WTC11 (cell line): ENCODE results near the gene TPP1. TPM values are rescaled to one million over a fixed set of nuclear protein-coding genes. Genes with fewer than 3 reads are reported as not detected.

Experiments used
- ATAC-seq: fragments of 200-7000 bp; cut with Tn5 transposase; 2 replicates; pipeline ENCODE4 v1.10.0; 2021; ENCODE audit warnings: mild to moderate bottlenecking, moderate library complexity
- CTCF ChIA-PET: fragments of 300-600 bp; sonication (Branson Sonifier 250); formaldehyde crosslinking; loops from one replicate; lab custom pipeline; 2021; ENCODE audit warnings: antibody characterized with exemption; lab: Charles Lee
- POLR2A ChIA-PET: fragments of 350-600 bp; sonication (Branson Sonifier 250); formaldehyde crosslinking; loops from one replicate; lab custom pipeline; 2021; ENCODE audit warnings: antibody characterized with exemption; lab: Charles Lee
- DNase-seq: peaks from one replicate; pipeline ENCODE4 v3.0.0; 2021; ENCODE audit warnings: low spot score
- H3K27ac Mint-ChIP-seq: 2 replicates; pipeline ENCODE4 v1.8.0; 2021; ENCODE audit warnings: mixed read lengths
- H3K27me3 Mint-ChIP-seq: 2 replicates; pipeline ENCODE4 v1.8.0; 2021; ENCODE audit warnings: low read depth, mild to moderate bottlenecking, moderate library complexity, mixed read lengths
- H3K36me3 Mint-ChIP-seq: 2 replicates; pipeline ENCODE4 v1.8.0; 2021; ENCODE audit warnings: mixed read lengths
- H3K4me1 Mint-ChIP-seq: 2 replicates; pipeline ENCODE4 v1.8.0; 2022; ENCODE audit warnings: mixed read lengths
- H3K4me3 Mint-ChIP-seq: 2 replicates; pipeline ENCODE4 v1.8.0; 2021; ENCODE audit warnings: mild to moderate bottlenecking, moderate library complexity, mixed read lengths
- H3K9me3 Mint-ChIP-seq: 2 replicates; pipeline ENCODE4 v1.8.0; 2021; ENCODE audit warnings: mixed read lengths
- AR ChIP-seq: fragments of 250-450 bp; sonication (Bioruptor Pico); IDR thresholded peaks from 2 replicates; pipeline ENCODE4 v1.9.0; 2021; ENCODE audit warnings: mild to moderate bottlenecking
- E2F4 ChIP-seq: sonication (generic); formaldehyde crosslinking; IDR thresholded peaks from 2 replicates; pipeline ENCODE4 v1.8.1; 2022; ENCODE audit warnings: low read depth, mild to moderate bottlenecking, moderate library complexity, missing genetic modification reagents, borderline replicate concordance
- ERG ChIP-seq: fragments of 250-450 bp; sonication (Bioruptor Pico); IDR thresholded peaks from 2 replicates; pipeline ENCODE4 v1.8.0; 2021; ENCODE audit warnings: mild to moderate bottlenecking
- FOXK1 ChIP-seq: sonication (generic); formaldehyde crosslinking; IDR thresholded peaks from 2 replicates; pipeline ENCODE4 v1.8.0; 2022; ENCODE audit warnings: mild to moderate bottlenecking, moderate library complexity, missing genetic modification reagents
- FOXP1 ChIP-seq: sonication (generic); formaldehyde crosslinking; IDR thresholded peaks from 2 replicates; pipeline ENCODE4 v1.8.0; 2022; ENCODE audit warnings: missing genetic modification reagents, mild to moderate bottlenecking, moderate library complexity, borderline replicate concordance
- JAZF1 ChIP-seq: fragments of 250-450 bp; sonication (Bioruptor Pico); IDR thresholded peaks from 2 replicates; pipeline ENCODE4 v1.9.0; 2021; ENCODE audit warnings: moderate library complexity, mild to moderate bottlenecking, inconsistent platforms
- MXD4 ChIP-seq: fragments of 250-450 bp; sonication (Bioruptor Pico); IDR thresholded peaks from 2 replicates; pipeline ENCODE4 v1.8.0; 2021; ENCODE audit warnings: mild to moderate bottlenecking, moderate library complexity, borderline replicate concordance
- NFATC4 ChIP-seq: fragments of 250-450 bp; sonication (Bioruptor Pico); IDR thresholded peaks from 2 replicates; pipeline ENCODE4 v1.9.0; 2021; ENCODE audit warnings: mild to moderate bottlenecking
- NFYB ChIP-seq: sonication (generic); formaldehyde crosslinking; conservative IDR thresholded peaks from 2 replicates; pipeline ENCODE4 v1.8.0; 2022; ENCODE audit warnings: low read depth, missing genetic modification reagents
- OVOL2 ChIP-seq: fragments of 250-450 bp; sonication (Bioruptor Pico); IDR thresholded peaks from 2 replicates; pipeline ENCODE4 v1.9.0; 2021; ENCODE audit warnings: mild to moderate bottlenecking, borderline replicate concordance
- PRRX2 ChIP-seq: fragments of 250-450 bp; sonication (Bioruptor Pico); IDR thresholded peaks from 2 replicates; pipeline ENCODE4 v1.8.0; 2021; ENCODE audit warnings: mild to moderate bottlenecking
- TCF7 ChIP-seq: sonication (generic); formaldehyde crosslinking; IDR thresholded peaks from 2 replicates; pipeline ENCODE4 v1.8.0; 2022; ENCODE audit warnings: mild to moderate bottlenecking, low read depth, missing genetic modification reagents, moderate library complexity
- ZBTB21 ChIP-seq: sonication (generic); formaldehyde crosslinking; IDR thresholded peaks from 2 replicates; pipeline ENCODE4 v1.8.1; 2023; ENCODE audit warnings: mild to moderate bottlenecking, missing genetic modification reagents, borderline replicate concordance
- ZBTB43 ChIP-seq: sonication (generic); formaldehyde crosslinking; IDR thresholded peaks from 2 replicates; pipeline ENCODE4 v1.8.1; 2023; ENCODE audit warnings: mild to moderate bottlenecking, missing genetic modification reagents
- ZNF121 ChIP-seq: sonication (generic); formaldehyde crosslinking; IDR thresholded peaks from 2 replicates; pipeline ENCODE4 v1.8.0; 2023; ENCODE audit warnings: missing genetic modification reagents
- ZNF263 ChIP-seq: sonication (generic); formaldehyde crosslinking; IDR thresholded peaks from 2 replicates; pipeline ENCODE4 v1.8.1; 2022; ENCODE audit warnings: low read depth, mild to moderate bottlenecking, moderate library complexity, missing genetic modification reagents
- ZNF423 ChIP-seq: fragments of 250-450 bp; sonication (Bioruptor Pico); IDR thresholded peaks from 2 replicates; pipeline ENCODE4 v2.1.2; 2022; ENCODE audit warnings: mild to moderate bottlenecking, moderate library complexity
- ZNF512 ChIP-seq: sonication (generic); formaldehyde crosslinking; IDR thresholded peaks from 2 replicates; pipeline ENCODE4 v1.8.1; 2022; ENCODE audit warnings: missing genetic modification reagents, borderline replicate concordance
- ZNF671 ChIP-seq: fragments of 250-450 bp; sonication (Bioruptor Pico); IDR thresholded peaks from 2 replicates; pipeline ENCODE4 v1.8.0; 2021; ENCODE audit warnings: mild to moderate bottlenecking
- total RNA-seq: library from RNA; stranded (reverse); gene quantifications from 3 replicates; pipeline ENCODE4 v1.2.3, GENCODE V29; 2021

The TPP1 gene
- total RNA-seq, 1 experiment from 2014 or later = 36.2 TPM

GRCh38 chr11:6623391-6624363 lies 4.5 kb upstream of the TPP1 start (continued):
- TF ChIP-seq PRRX2 (CRISPR knock-in tag) (no peak), ERG (no peak), NFYB (CRISPR knock-in tag) (no peak), ZNF671 (CRISPR knock-in tag) (no peak), ZBTB43 (CRISPR knock-in tag) (no peak), ZNF121 (CRISPR knock-in tag) (no peak), E2F4 (CRISPR knock-in tag) (no peak), ZNF512 (CRISPR knock-in tag) (no peak), ZBTB21 (CRISPR knock-in tag) (no peak), TCF7 (CRISPR knock-in tag) (no peak), OVOL2 (no peak), ZNF423 (CRISPR knock-in tag) (no peak)

- DNase-seq (no peak), ATAC-seq (no peak)
- ChIA-PET POLR2A (interaction anchor here (0.8 to 1.3 kb wide), 2 partner anchors 11 to 15 kb away, joined by 3 to 5 read pairs; partner anchors contain the start of gene TAF10), CTCF (interaction anchor here (0.9 to 2.2 kb wide), 6 partner anchors 8 to 244 kb away, joined by 3 to 13 read pairs (median 3); partner anchors contain the start of genes MRPL17 and TAF10)
- Mint-ChIP-seq H3K36me3 (no peaks in the 10 kb centered on the region), H3K27ac (no peak overlapping the region), H3K27me3 (no peaks in the 10 kb centered on the region), H3K4me3 (no peak overlapping the region), H3K4me1 (no peaks in the 10 kb centered on the region), H3K9me3 (no peaks in the 10 kb centered on the region)
- TF ChIP-seq FOXP1 (CRISPR knock-in tag) = no peak
These were observed 3.3 kb upstream of the TPP1 start for GRCh38 chr11:6622261-6623171.

GRCh38 chr11:6621711-6622211 lies 2.5 kb upstream of the TPP1 start:
- no peak overlapping the region for H3K4me3 Mint-ChIP-seq
- no peaks in the 10 kb centered on the region for H3K9me3 Mint-ChIP-seq
- no peaks in the 10 kb centered on the region for H3K27me3 Mint-ChIP-seq
- DNase-seq (no peak), ATAC-seq (no peak)
- no peaks in the 10 kb centered on the region for H3K4me1 Mint-ChIP-seq
- POLR2A ChIA-PET = interaction anchor here (1.3 to 1.5 kb wide), 2 partner anchors 15 to 19 kb away, joined by 3 to 5 read pairs; no protein-coding TSS in a partner anchor
- no peaks in the 10 kb centered on the region for H3K36me3 Mint-ChIP-seq
- H3K27ac Mint-ChIP-seq = no peak overlapping the region
- CTCF ChIA-PET = interaction anchor here (0.9 to 2.2 kb wide), 7 partner anchors 9 to 243 kb away, joined by 3 to 13 read pairs (median 3); partner anchors contain the start of genes MRPL17 and TAF10
- TF ChIP-seq JAZF1 (CRISPR knock-in tag) = no peak
- no peak for TF ChIP-seq ERG
- TF ChIP-seq AR (CRISPR knock-in tag) = no peak
- no peak for TF ChIP-seq MXD4 (CRISPR knock-in tag)
- no peak for TF ChIP-seq FOXK1 (CRISPR knock-in tag)
- TF ChIP-seq ZNF263 = no peak
- no peak for TF ChIP-seq NFATC4
